Lower lobe of right lung (tissue), 2 donors: ENCODE data around the gene PTPRD. TPM values are rescaled to one million over a fixed set of nuclear protein-coding genes. Genes with fewer than 3 reads are reported as not detected.

ENCODE experiments used
- ATAC-seq, 2 donors: fragments of 200-7000 bp; cut with Tn5 transposase; one replicate each; pipeline ENCODE4 v1.9.1; 2020 to 2022; ENCODE audit warnings: mild to moderate bottlenecking in 2 of 2, moderate library complexity in 2 of 2
- DNase-seq: peaks from one replicate; pipeline ENCODE4 v3.0.0-alpha.2; 2020
- H3K27ac ChIP-seq: fragments of 200-600 bp; one replicate; pipeline ENCODE4 v1.8.0; 2022
- H3K27me3 ChIP-seq: fragments of 200-600 bp; one replicate; pipeline ENCODE4 v1.8.0; 2022; ENCODE audit warnings: low read depth
- H3K36me3 ChIP-seq: fragments of 200-600 bp; one replicate; pipeline ENCODE4 v1.8.0; 2022; ENCODE audit warnings: mild to moderate bottlenecking
- H3K4me1 ChIP-seq: fragments of 200-600 bp; one replicate; pipeline ENCODE4 v1.8.0; 2022
- H3K4me3 ChIP-seq: fragments of 200-600 bp; one replicate; pipeline ENCODE4 v1.8.0; 2022; ENCODE audit warnings: mild to moderate bottlenecking
- H3K9me3 ChIP-seq: fragments of 200-600 bp; one replicate; pipeline ENCODE4 v1.8.0; 2022
- intact Hi-C: fragments of 100-400 bp; cut with DNase I; formaldehyde crosslinking; loops from one replicate; pipeline ENCODE4 v1.11.0; 2022
- total RNA-seq: library from RNA; stranded (reverse); fragmentation: NEBNext Ultra II Directional; extraction: Animal tissue kit (Norgen Biotek cat#: 25700); gene quantifications from one replicate; pipeline ENCODE4 v1.2.1, GENCODE V29; 2021
- TF ChIP-seq, protein P1 (sequence below): fragments of 200-600 bp; IDR thresholded peaks from one replicate; pipeline ENCODE4 v1.8.0; 2022; ENCODE audit warnings: antibody characterized with exemption, mild to moderate bottlenecking
- donor health status: DM: no; HTN: yes; CAD: no; lungs with severe emphysema.

PTPRD gene
- total RNA-seq, 1 donor from 2014 or later: 17.2 TPM

DNA sequence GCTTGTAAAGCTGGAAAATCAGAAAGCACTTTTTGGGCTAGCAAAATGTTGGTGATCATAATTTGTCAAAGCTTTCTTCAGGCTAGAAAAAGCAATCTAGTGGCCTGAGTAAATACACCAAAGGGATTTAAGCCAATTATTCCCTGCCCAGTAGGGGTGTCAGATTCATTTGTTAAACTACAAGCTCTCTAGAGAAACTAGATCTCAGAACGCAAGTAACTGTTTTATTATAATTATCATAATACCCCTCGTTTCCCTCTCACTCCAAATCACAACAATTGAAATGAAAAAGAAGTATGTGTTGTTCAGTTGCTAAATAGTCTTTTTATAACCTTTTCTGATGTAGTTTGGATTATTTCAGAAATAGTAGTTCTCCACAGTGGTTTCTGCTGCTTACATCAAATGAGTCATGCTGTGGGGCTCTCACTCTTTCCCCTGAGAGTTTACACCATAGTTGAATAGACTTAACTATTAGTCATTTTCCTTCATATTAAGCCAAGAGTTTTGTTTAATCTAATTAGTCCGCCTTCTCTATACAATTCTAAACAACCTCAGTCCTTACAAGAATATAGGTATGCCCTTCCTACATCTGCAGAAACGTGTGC lies 1894.6 kb downstream of the PTPRD start:
- TF ChIP-seq, protein P1, sequence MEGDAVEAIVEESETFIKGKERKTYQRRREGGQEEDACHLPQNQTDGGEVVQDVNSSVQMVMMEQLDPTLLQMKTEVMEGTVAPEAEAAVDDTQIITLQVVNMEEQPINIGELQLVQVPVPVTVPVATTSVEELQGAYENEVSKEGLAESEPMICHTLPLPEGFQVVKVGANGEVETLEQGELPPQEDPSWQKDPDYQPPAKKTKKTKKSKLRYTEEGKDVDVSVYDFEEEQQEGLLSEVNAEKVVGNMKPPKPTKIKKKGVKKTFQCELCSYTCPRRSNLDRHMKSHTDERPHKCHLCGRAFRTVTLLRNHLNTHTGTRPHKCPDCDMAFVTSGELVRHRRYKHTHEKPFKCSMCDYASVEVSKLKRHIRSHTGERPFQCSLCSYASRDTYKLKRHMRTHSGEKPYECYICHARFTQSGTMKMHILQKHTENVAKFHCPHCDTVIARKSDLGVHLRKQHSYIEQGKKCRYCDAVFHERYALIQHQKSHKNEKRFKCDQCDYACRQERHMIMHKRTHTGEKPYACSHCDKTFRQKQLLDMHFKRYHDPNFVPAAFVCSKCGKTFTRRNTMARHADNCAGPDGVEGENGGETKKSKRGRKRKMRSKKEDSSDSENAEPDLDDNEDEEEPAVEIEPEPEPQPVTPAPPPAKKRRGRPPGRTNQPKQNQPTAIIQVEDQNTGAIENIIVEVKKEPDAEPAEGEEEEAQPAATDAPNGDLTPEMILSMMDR: no peak
- no peaks in the 10 kb centered on the region for H3K4me1 ChIP-seq
- DNase-seq (no peak), ATAC-seq (no peak)
- H3K4me3 ChIP-seq: no peak overlapping the region
- no peaks in the 10 kb centered on the region for H3K9me3 ChIP-seq
- no peaks in the 10 kb centered on the region for H3K27me3 ChIP-seq
- no peaks in the 10 kb centered on the region for H3K36me3 ChIP-seq
- H3K27ac ChIP-seq: no peak overlapping the region
- intact Hi-C loops: no loop called here

DNA sequence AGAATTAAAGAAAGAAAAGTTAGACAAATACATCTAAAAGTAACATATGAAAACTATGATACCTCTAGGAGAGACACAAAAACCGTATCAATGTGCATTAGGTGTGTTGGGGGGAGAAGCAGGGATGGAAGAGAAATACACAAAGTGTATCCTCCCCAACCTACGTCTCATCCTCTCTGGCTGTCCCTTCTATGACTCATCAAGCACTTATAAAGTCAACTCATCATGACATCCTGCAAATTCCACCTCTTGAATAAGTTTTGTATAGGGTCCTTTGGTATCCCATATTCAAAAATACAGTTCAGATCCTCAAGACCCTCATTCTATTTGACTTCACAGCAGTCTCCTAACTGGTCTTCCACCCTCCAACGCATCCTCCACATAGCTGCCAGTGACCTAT lies 1895.7 kb downstream of the PTPRD start:
- H3K9me3 ChIP-seq: no peaks in the 10 kb centered on the region
- TF ChIP-seq, protein P1: no peak

DNA sequence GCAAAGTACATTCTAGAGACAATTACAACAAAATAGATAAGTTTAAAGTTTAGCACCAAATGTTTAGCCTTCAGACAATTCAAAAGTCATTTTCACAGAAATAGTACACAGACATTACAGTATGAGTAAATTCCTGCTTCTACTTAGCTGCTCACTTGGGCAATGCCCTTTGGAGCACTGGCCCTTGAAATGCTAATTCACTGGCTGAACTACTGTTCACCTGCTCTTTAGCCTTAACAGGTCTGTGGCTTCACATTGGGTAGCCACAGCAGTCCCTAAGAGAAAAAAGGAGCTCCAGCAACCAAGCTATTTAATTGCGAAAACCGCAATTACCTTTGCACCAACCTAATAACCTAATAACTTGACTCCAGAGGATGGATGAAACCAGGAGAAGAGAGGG lies 1897.0 kb downstream of the PTPRD start:
- Histone ChIP-seq H3K9me3 (no peaks in the 10 kb centered on the region), H3K27ac (no peak overlapping the region), H3K4me3 (no peak overlapping the region), H3K36me3 (no peaks in the 10 kb centered on the region), H3K4me1 (no peaks in the 10 kb centered on the region), H3K27me3 (no peaks in the 10 kb centered on the region)
- TF ChIP-seq, protein P1: no peak
- DNase-seq (no peak), ATAC-seq (no peak)
- intact Hi-C loops: no loop called here

More for the DNA sequence above, 1895.7 kb downstream of the PTPRD start:
- ATAC-seq: no peak
- Histone ChIP-seq H3K27me3 (no peaks in the 10 kb centered on the region), H3K4me1 (no peaks in the 10 kb centered on the region), H3K4me3 (no peak overlapping the region), H3K36me3 (no peaks in the 10 kb centered on the region), H3K27ac (no peak overlapping the region)
- DNase-seq: no peak
- intact Hi-C loops: no loop called here

DNA sequence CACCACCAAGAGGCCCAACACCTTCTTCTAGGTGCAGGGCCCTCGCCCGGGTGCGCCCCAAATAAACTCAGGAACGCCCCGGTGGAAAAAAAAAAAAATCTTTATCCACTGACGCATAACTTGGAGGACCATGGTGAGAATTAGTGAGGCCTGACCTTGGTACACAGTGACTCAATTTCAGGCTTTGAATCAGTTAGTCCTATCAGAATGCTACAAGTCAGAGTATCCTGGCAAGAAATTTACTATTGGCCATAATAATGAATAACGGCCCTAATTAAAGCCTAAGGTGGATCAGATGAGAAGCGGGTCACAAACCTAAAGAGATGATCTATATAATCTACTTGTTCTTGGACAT lies 1899.0 kb downstream of the PTPRD start:
- no peak for DNase-seq
- no peaks in the 10 kb centered on the region for H3K27me3 ChIP-seq
- no peak overlapping the region for H3K27ac ChIP-seq
- intact Hi-C loops: no loop called here
- H3K4me3 ChIP-seq: no peak overlapping the region
- no peaks in the 10 kb centered on the region for H3K9me3 ChIP-seq
- H3K36me3 ChIP-seq: no peaks in the 10 kb centered on the region
- TF ChIP-seq, protein P1: no peak
- no peak for ATAC-seq
- H3K4me1 ChIP-seq: no peaks in the 10 kb centered on the region

DNA sequence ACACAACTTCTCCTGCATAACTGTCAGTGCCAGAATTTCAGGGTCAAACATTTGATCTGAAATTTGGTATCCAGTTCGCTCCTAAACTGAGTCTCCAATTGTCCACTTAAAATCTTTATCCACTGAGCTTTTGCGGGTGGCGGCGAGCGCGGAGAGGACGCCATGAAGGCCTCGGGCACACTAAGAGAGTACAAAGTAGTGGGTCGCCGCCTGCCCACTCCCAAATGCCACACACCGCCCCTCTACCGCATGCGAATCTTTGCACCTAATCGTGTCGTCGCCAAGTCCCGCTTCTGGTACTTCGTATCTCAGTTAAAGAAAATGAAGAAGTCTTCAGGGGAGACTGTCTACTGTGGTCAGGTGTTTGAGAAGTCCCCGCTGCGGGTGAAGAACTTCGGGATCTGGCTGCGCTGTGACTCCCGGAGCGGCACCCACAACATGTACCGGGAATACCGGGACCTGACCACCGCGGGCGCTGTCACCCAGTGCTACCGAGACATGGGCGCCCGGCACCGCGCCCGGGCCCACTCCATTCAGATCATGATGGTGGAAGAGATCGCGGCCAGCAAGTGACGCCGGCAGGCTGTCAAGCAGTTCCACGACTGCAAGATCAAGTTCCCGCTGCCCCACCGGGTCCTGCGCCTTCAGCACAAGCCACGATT lies 1899.5 kb downstream of the PTPRD start:
- Histone ChIP-seq H3K4me3 (no peak overlapping the region), H3K36me3 (no peaks in the 10 kb centered on the region), H3K4me1 (no peaks in the 10 kb centered on the region), H3K27me3 (no peaks in the 10 kb centered on the region), H3K27ac (no peak overlapping the region), H3K9me3 (no peaks in the 10 kb centered on the region)
- intact Hi-C loops: no loop called here
- TF ChIP-seq, protein P1: no peak
- ATAC-seq: no peak
- DNase-seq: no peak
